Caco-2 (cell line): ENCODE measurements around the gene TMC5. TPM values are rescaled to one million over a fixed set of nuclear protein-coding genes. Genes with fewer than 3 reads are reported as not detected.

Source experiments
- BruUV-seq: library from RNA; stranded (reverse); fragments of 400-500 nt; replicated peaks from 2 replicates; lab custom pipeline; 2021; lab: Mats Ljungman, UMichigan
- CTCF ChIA-PET: fragments of 300-600 bp; sonication (Branson Sonifier 250); formaldehyde crosslinking; loops from one replicate; lab custom pipeline; 2022; ENCODE audit warnings: antibody characterized with exemption; lab: Charles Lee
- POLR2A ChIA-PET: fragments of 300-600 bp; sonication (Branson Sonifier 250); formaldehyde crosslinking; loops from one replicate; lab custom pipeline; 2022; ENCODE audit warnings: antibody characterized with exemption; lab: Charles Lee
- DNase-seq, 2 experiments: peaks; one replicate each; pipeline versions ENCODE4 v3.0.0 to v3.0.0-alpha.2; 2020 to 2022
- H3K27me3 ChIP-seq: replicated peaks from 2 replicates; pipeline ENCODE4 v1.6.0; 2011; ENCODE audit warnings: low read length; ENCODE audit not compliant: control insufficient read depth, insufficient read depth
- H3K36me3 ChIP-seq: 2 replicates; pipeline ENCODE4 v1.5.1; 2011; ENCODE audit warnings: low read length; ENCODE audit not compliant: control insufficient read depth, insufficient read depth
- H3K4me1 ChIP-seq: fragments of 250-450 bp; sonication (Bioruptor Pico); 2 replicates; pipeline ENCODE4 v1.5.1; 2020; ENCODE audit warnings: mild to moderate bottlenecking
- H3K4me3 ChIP-seq: 2 replicates; pipeline ENCODE4 v1.5.1; 2011; ENCODE audit warnings: low read depth, mild to moderate bottlenecking, control low read depth, low read length
- H3K9me3 ChIP-seq: fragments of 250-450 bp; sonication (Bioruptor Pico); 2 replicates; pipeline ENCODE4 v1.5.1; 2020; ENCODE audit warnings: mild to moderate bottlenecking, moderate library complexity
- H3K27ac Mint-ChIP-seq: one replicate; pipeline ENCODE4 v1.8.0; 2022; ENCODE audit warnings: mixed read lengths; ENCODE audit not compliant: unreplicated experiment
- H3K27me3 Mint-ChIP-seq: one replicate; pipeline ENCODE4 v1.8.0; 2022; ENCODE audit warnings: mixed read lengths; ENCODE audit not compliant: insufficient read depth, unreplicated experiment
- H3K36me3 Mint-ChIP-seq: one replicate; pipeline ENCODE4 v1.8.0; 2022; ENCODE audit warnings: mild to moderate bottlenecking, mixed read lengths; ENCODE audit not compliant: insufficient read depth, unreplicated experiment
- H3K4me1 Mint-ChIP-seq: one replicate; pipeline ENCODE4 v1.8.0; 2022; ENCODE audit warnings: low read depth, mixed read lengths; ENCODE audit not compliant: unreplicated experiment
- H3K4me3 Mint-ChIP-seq: one replicate; pipeline ENCODE4 v1.8.0; 2022; ENCODE audit warnings: mild to moderate bottlenecking, moderate library complexity, mixed read lengths; ENCODE audit not compliant: unreplicated experiment
- H3K9me3 Mint-ChIP-seq: one replicate; pipeline ENCODE4 v1.8.0; 2022; ENCODE audit warnings: mixed read lengths; ENCODE audit not compliant: unreplicated experiment
- intact Hi-C: fragments of 100-400 bp; cut with micrococcal nuclease; formaldehyde crosslinking; loops from one replicate; pipeline ENCODE4 v1.10.0; 2022; ENCODE audit not compliant: unreplicated experiment
- total RNA-seq: library from RNA; stranded (reverse); gene quantifications from 2 replicates; pipeline ENCODE4 v1.2.3, GENCODE V29; 2022
- TF ChIP-seq, protein P1 (sequence below), 2 experiments: fragments of 200-600 bp in 1 of 2; IDR thresholded peaks; 1 replicate in 1 of 2; 2 replicates in 1 of 2; pipeline versions ENCODE4 v1.5.1 to v1.8.0; 2011 to 2022; ENCODE audit warnings: antibody characterized with exemption in 1 of 2, control low read depth in 1 of 2, inconsistent platforms in 1 of 2, low read depth in 1 of 2, low read length in 1 of 2, mild to moderate bottlenecking in 1 of 2, moderate library complexity in 1 of 2; ENCODE audit not compliant: insufficient read depth in 1 of 2, severe bottlenecking in 1 of 2, unreplicated experiment in 1 of 2

Gene TMC5
- total RNA-seq, 1 experiment from 2014 or later, result 2.3 TPM

DNA sequence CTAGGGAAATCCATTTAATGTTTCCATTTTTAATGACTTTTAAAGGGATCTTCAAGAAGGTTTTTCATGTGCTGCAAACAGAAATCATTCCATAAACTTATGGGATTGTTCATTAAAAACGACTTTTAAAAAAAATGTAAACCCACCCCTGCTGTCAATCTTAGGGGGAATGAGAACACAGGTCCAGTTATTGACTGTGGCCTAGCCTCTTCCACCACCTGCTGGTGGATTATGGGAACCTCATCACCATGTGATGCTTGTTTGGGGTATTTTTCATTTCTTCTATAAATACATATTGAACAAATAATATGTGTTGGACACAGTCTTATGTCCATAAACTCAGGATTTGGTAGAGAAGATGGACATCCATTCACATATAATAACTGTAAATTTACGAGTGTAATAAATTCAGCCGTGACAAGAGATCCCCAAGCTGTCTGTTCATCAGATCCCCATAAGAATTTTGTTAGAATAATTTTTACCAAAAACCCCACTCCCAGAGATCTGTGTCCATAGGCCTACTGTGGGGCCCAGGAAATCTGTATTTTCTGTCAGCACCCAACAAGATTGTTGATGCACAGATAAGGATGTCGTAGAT, 42.0 kb upstream of the TMC5 start:
- POLR2A ChIA-PET, result no interaction called here
- DNase-seq, result peak; percentile 40 to 46
- Histone ChIP-seq H3K9me3 (no peaks in the 10 kb centered on the region), H3K27me3 (no peaks in the 10 kb centered on the region), H3K36me3 (no peaks in the 10 kb centered on the region), H3K4me3 (no peak overlapping the region), H3K4me1 (peaks cover 4% of the 10 kb centered on the region; the same call in 1 of the 2 replicates)
- H3K27ac Mint-ChIP-seq, result no peak overlapping the region
- H3K9me3 Mint-ChIP-seq, result no peaks in the 10 kb centered on the region
- peaks cover 8% of the 10 kb centered on the region for H3K4me1 Mint-ChIP-seq
- CTCF ChIA-PET, result interaction anchor here (1.3 to 1.5 kb wide), 2 partner anchors 152 to 290 kb away, joined by 4 to 8 read pairs; no protein-coding TSS in a partner anchor
- TF ChIP-seq, protein P1, sequence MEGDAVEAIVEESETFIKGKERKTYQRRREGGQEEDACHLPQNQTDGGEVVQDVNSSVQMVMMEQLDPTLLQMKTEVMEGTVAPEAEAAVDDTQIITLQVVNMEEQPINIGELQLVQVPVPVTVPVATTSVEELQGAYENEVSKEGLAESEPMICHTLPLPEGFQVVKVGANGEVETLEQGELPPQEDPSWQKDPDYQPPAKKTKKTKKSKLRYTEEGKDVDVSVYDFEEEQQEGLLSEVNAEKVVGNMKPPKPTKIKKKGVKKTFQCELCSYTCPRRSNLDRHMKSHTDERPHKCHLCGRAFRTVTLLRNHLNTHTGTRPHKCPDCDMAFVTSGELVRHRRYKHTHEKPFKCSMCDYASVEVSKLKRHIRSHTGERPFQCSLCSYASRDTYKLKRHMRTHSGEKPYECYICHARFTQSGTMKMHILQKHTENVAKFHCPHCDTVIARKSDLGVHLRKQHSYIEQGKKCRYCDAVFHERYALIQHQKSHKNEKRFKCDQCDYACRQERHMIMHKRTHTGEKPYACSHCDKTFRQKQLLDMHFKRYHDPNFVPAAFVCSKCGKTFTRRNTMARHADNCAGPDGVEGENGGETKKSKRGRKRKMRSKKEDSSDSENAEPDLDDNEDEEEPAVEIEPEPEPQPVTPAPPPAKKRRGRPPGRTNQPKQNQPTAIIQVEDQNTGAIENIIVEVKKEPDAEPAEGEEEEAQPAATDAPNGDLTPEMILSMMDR (IDR thresholded peaks at IDR 0.05; ENCODE audit: insufficient read depth in 1 of 2, low read depth in 1 of 2, low read length in 1 of 2, severe bottlenecking in 1 of 2, unreplicated experiment in 1 of 2), result peak; percentile 78 to 83
- no peaks in the 10 kb centered on the region for H3K27me3 Mint-ChIP-seq
- no TSS peak for BruUV-seq
- no peaks in the 10 kb centered on the region for H3K36me3 Mint-ChIP-seq
- H3K4me3 Mint-ChIP-seq, result no peak overlapping the region
- intact Hi-C loops, result loop anchor here (1.0 kb wide), 2 partner anchors 208 to 289 kb away; no protein-coding TSS in a partner anchor

DNA sequence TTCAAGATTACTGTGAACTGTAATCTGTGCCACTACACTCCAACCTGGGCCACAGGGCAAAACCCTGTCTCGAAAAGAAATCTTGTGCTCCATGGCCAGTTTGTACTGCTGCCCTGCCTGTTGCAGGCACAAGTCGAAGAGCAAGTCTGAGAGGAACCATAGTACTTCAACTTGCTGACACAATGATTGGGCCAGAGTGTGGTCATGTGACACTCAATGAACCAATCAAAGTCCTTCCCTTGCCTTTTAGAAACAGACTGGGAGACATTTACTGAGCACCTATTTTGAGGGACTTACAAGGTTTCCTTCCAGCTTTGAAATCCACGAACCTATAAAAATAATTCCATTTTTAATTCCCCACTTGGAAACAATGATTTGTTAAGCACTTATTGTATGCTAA, 39.8 kb upstream of the TMC5 start:
- intact Hi-C loops, result no loop called here
- Histone ChIP-seq H3K36me3 (no peaks in the 10 kb centered on the region), H3K9me3 (no peaks in the 10 kb centered on the region), H3K4me3 (no peak overlapping the region), H3K27me3 (no peaks in the 10 kb centered on the region), H3K4me1 (peaks cover 4% of the 10 kb centered on the region; the same call in 1 of the 2 replicates)
- Mint-ChIP-seq H3K36me3 (no peaks in the 10 kb centered on the region), H3K27ac (no peak overlapping the region), H3K4me1 (peaks cover 8% of the 10 kb centered on the region), H3K27me3 (no peaks in the 10 kb centered on the region), H3K9me3 (no peaks in the 10 kb centered on the region), H3K4me3 (no peak overlapping the region)
- TF ChIP-seq, protein P1 (IDR thresholded peaks at IDR 0.05; ENCODE audit: insufficient read depth in 1 of 2, low read depth in 1 of 2, low read length in 1 of 2, severe bottlenecking in 1 of 2, unreplicated experiment in 1 of 2), result no peak
- CTCF ChIA-PET, result no interaction called here
- POLR2A ChIA-PET, result no interaction called here
- no peak for DNase-seq
- BruUV-seq, result no TSS peak

GRCh38 chr16:19378511-19378910, 39.2 kb upstream of the TMC5 start:
- no peaks in the 10 kb centered on the region for H3K27me3 Mint-ChIP-seq
- Histone ChIP-seq H3K4me3 (no peak overlapping the region), H3K36me3 (no peaks in the 10 kb centered on the region), H3K4me1 (peaks cover 4% of the 10 kb centered on the region; the same call in 1 of the 2 replicates), H3K27me3 (no peaks in the 10 kb centered on the region), H3K9me3 (no peaks in the 10 kb centered on the region)
- H3K27ac Mint-ChIP-seq, result no peak overlapping the region
- H3K4me3 Mint-ChIP-seq, result no peak overlapping the region
- no peak for DNase-seq
- no peaks in the 10 kb centered on the region for H3K36me3 Mint-ChIP-seq
- POLR2A ChIA-PET, result no interaction called here
- peaks cover 8% of the 10 kb centered on the region for H3K4me1 Mint-ChIP-seq
- TF ChIP-seq, protein P1 (IDR thresholded peaks at IDR 0.05; ENCODE audit: insufficient read depth in 1 of 2, low read depth in 1 of 2, low read length in 1 of 2, severe bottlenecking in 1 of 2, unreplicated experiment in 1 of 2), result no peak
- intact Hi-C loops, result no loop called here
- BruUV-seq, result no TSS peak
- CTCF ChIA-PET, result interaction anchor here (0.7 kb wide), 1 partner anchor 395 kb away, joined by 4 read pairs; no protein-coding TSS in a partner anchor
- H3K9me3 Mint-ChIP-seq, result no peaks in the 10 kb centered on the region
